ENCODE data around the gene GNG7. TPM values are rescaled to one million over a fixed set of nuclear protein-coding genes. Genes with fewer than 3 reads are reported as not detected.
"Not testable (repeated sequence)": the region's sequence is repeated elsewhere in the genome, so short reads cannot be mapped to it uniquely, and the experiment has no call there.

GNG7 gene
- total RNA-seq, 2 experiments from 2014 or later = 1.2 to 2.2 TPM

DNA sequence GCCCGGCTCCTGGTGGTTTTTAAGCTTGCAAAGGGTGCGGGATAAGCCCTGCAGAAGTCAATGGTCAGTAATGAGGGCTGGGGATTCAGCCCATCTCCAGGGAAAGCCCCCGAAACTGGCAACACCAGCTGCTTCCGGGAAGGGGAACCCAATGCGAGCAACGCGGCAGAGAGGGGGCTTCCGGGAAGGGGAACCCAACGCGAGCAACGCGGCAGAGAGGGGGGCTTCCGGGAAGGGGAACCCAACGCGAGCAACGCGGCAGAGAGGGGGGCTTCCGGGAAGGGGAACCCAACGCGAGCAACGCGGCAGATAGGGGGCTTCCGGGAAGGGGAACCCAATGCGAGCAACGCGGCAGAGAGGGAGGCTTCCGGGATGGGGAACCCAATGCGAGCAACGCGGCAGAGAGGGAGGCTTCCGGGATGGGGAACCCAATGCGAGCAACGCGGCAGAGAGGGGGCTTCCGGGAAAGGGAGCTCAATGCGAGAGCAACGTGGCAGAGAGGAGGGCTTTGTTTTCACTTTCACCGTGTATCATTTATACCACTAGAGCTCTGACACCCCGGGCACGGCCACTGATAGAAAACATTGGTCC lies 80.0 kb downstream of the GNG7 start:
- not testable (repeated sequence) for H3K9me3 Mint-ChIP-seq; H3K36me3 Mint-ChIP-seq; H3K27me3 Mint-ChIP-seq; ATAC-seq (ENCODE audit: low read depth)
- peak overlapping the region; percentile 79 for H3K4me3 Mint-ChIP-seq
- peak; percentile 47 for DNase-seq
- peaks cover 50% of the 10 kb centered on the region for H3K4me1 Mint-ChIP-seq
- H3K27ac Mint-ChIP-seq = peak overlapping the region; percentile 94
- POLR2A ChIA-PET = interaction anchor here (0.5 to 8.1 kb wide), 14 partner anchors 7 to 559 kb away, joined by 3 to 203 read pairs (median 4); partner anchors contain the start of genes GADD45B and LSM7

DNA sequence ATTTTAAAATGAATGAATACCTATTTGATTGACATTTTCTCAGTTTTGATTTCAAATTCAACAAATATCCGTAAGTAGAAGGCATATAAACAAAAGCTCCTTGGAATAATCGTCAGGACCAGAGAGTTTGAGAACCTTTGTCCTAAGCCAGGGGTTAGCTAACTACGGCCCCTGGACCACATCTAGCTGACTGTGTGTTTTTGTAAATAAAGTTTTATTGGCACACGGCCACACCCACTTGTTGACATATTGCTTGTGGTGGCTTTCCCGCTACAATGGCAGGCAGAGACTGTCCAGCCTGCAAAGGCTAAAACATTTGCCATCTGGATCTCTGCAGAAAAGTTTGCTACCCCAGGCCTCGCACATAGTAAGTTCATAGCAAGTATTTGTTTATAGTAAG lies 83.4 kb downstream of the GNG7 start:
- ATAC-seq (ENCODE audit: low read depth) (no peak), DNase-seq (no peak)
- no peaks in the 10 kb centered on the region for H3K27me3 Mint-ChIP-seq
- H3K4me1 Mint-ChIP-seq = peaks cover 57% of the 10 kb centered on the region
- no peaks in the 10 kb centered on the region for H3K9me3 Mint-ChIP-seq
- POLR2A ChIA-PET = interaction anchor here (0.6 to 8.1 kb wide), 8 partner anchors 11 to 191 kb away, joined by 3 to 203 read pairs (median 4); partner anchors contain the start of genes GADD45B and TIMM13
- H3K27ac Mint-ChIP-seq = peak overlapping the region; percentile 94
- H3K36me3 Mint-ChIP-seq = peaks cover 2% of the 10 kb centered on the region
- H3K4me3 Mint-ChIP-seq = peak overlapping the region; percentile 79

DNA sequence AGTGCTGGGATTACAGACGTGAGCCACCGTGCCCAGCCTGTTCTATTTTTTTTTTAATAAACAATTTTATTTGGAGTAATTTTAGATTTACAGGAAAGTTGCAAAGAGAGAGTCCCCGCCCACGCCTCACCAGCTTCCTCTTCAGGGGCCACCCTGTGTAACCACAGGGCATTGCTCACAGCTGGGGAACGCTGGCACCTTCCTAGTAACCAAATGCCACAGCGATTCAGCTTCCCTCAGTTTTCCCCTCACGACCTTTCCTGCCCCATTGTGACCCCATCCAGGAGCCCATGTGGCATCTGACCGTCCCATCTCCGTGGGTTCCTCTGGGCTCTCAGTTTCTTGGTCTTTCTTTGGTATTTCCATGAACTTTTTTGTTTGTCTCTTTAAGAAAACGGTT lies 83.9 kb downstream of the GNG7 start:
- H3K27ac Mint-ChIP-seq = peak overlapping the region; percentile 94
- peaks cover 2% of the 10 kb centered on the region for H3K36me3 Mint-ChIP-seq
- POLR2A ChIA-PET = interaction anchor here (1.1 to 8.1 kb wide), 7 partner anchors 11 to 191 kb away, joined by 3 to 203 read pairs (median 5); partner anchors contain the start of genes GADD45B and TIMM13
- DNase-seq (peak; percentile 55), ATAC-seq (ENCODE audit: low read depth) (no peak)
- peak overlapping the region; percentile 64 for H3K4me3 Mint-ChIP-seq
- no peaks in the 10 kb centered on the region for H3K27me3 Mint-ChIP-seq
- H3K4me1 Mint-ChIP-seq = peaks cover 62% of the 10 kb centered on the region
- H3K9me3 Mint-ChIP-seq = no peaks in the 10 kb centered on the region

DNA sequence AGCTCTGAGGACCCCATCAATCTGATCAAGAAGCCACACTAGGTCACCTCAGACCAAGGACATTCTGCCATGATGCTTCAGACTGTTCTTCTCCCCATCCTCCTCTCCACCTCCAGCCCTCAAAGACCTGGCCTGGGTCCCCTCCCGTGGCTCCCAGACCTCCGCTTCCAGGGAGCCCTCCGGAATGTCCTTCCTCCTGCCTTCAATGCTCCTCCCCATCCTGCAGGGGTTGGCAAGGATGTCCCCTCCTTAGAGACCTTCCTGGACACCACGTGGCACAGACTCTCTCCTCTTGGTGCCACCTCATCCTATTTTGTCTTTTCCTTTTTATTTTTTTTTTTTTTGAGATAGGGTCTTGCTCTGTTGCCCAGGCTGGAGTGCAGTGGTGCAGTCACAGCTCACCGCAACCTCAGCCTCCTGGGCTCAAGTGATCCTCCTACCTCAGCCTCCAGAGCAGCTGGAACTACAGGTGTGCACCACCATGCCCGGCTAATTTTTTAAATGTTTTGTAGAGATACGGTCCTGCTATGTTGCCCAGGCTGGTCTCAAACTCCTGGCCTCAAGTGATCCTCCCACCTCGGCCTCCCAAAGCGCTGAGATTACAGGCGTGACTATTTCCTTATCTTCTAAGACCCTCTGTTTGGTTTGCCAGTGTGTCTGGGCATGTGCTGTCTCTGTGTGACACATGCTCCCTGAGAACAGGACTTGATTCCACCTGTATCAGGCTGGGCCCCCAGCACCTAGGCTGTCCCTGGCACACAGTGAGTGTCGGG lies 84.9 kb downstream of the GNG7 start:
- no peaks in the 10 kb centered on the region for H3K9me3 Mint-ChIP-seq
- POLR2A ChIA-PET = interaction anchor here (0.6 to 8.1 kb wide), 6 partner anchors 12 to 190 kb away, joined by 3 to 203 read pairs (median 5); partner anchors contain the start of genes GADD45B and TIMM13
- DNase-seq = no peak
- peak overlapping the region; percentile 94 for H3K27ac Mint-ChIP-seq
- no peaks in the 10 kb centered on the region for H3K27me3 Mint-ChIP-seq
- no peak for ATAC-seq (ENCODE audit: low read depth)
- peak overlapping the region; percentile 58 for H3K4me3 Mint-ChIP-seq
- H3K36me3 Mint-ChIP-seq = peaks cover 2% of the 10 kb centered on the region
- peaks cover 68% of the 10 kb centered on the region for H3K4me1 Mint-ChIP-seq

DNA sequence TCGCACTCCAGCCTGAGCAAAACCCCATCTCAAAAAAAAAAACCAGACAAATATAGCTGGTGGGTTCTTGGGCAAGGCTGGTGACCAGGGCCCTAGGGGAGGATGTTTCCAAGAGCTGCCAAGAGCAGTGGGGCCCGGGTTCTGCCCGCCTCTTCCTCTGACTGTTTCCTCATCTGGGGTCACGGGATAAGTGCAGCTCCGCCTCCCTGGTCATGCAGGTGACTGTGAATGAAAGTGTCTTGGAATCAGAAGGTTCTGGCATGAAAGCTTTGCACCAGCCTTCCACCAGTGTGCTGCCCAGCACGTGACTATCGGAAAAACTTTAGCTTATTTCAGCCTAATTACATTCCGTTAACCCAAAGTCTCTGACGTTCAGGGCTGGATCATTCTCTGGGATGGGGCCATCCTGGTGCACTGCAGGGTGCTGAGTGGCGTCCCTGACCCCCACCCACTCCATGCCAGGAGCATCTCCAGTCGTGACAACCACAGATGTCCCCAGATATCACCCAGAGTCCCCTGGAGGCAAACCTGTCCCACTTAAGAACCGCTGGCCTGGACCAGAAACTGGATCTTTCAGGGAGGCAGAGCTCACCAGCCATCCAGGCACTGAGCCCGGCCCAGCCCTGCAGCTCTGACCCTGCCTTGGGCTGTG lies 85.6 kb downstream of the GNG7 start:
- H3K27me3 Mint-ChIP-seq = no peaks in the 10 kb centered on the region
- ATAC-seq (ENCODE audit: low read depth) (peak; percentile 19), DNase-seq (no peak)
- no peak overlapping the region for H3K4me3 Mint-ChIP-seq
- peaks cover 65% of the 10 kb centered on the region for H3K4me1 Mint-ChIP-seq
- H3K9me3 Mint-ChIP-seq = no peaks in the 10 kb centered on the region
- H3K36me3 Mint-ChIP-seq = peaks cover 2% of the 10 kb centered on the region
- H3K27ac Mint-ChIP-seq = peak overlapping the region; percentile 70
- POLR2A ChIA-PET = interaction anchor here (0.6 to 8.1 kb wide), 4 partner anchors 20 to 139 kb away, joined by 3 to 203 read pairs (median 3); partner anchors contain the start of gene GADD45B

DNA sequence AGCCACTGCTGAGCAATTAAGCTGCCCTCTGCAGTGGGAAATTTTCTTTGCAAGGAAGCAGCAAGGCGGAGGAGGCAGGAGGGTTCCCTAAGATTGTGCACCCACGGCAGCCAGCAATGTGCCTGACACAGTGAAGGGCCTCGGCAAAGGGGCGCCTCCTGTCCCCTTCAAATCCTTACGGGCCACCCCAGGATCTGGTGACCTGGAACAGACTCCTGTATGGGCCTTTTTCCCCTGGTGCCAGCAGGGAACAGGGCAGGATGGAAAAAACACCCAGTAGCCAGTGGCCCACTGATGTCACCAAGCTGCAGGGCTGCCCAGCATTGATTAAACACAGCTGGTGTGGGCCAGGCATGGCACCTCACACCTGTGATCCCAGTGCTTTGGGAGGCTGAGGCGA lies 86.7 kb downstream of the GNG7 start:
- Mint-ChIP-seq H3K27ac (no peak overlapping the region), H3K27me3 (no peaks in the 10 kb centered on the region), H3K36me3 (no peaks in the 10 kb centered on the region), H3K4me1 (peaks cover 58% of the 10 kb centered on the region), H3K9me3 (no peaks in the 10 kb centered on the region), H3K4me3 (no peak overlapping the region)
- ATAC-seq (ENCODE audit: low read depth) = no peak
- POLR2A ChIA-PET = interaction anchor here (0.7 to 8.1 kb wide), 4 partner anchors 54 to 1346 kb away, joined by 3 to 203 read pairs (median 4); partner anchors contain the start of gene GADD45B
- DNase-seq = no peak

DNA sequence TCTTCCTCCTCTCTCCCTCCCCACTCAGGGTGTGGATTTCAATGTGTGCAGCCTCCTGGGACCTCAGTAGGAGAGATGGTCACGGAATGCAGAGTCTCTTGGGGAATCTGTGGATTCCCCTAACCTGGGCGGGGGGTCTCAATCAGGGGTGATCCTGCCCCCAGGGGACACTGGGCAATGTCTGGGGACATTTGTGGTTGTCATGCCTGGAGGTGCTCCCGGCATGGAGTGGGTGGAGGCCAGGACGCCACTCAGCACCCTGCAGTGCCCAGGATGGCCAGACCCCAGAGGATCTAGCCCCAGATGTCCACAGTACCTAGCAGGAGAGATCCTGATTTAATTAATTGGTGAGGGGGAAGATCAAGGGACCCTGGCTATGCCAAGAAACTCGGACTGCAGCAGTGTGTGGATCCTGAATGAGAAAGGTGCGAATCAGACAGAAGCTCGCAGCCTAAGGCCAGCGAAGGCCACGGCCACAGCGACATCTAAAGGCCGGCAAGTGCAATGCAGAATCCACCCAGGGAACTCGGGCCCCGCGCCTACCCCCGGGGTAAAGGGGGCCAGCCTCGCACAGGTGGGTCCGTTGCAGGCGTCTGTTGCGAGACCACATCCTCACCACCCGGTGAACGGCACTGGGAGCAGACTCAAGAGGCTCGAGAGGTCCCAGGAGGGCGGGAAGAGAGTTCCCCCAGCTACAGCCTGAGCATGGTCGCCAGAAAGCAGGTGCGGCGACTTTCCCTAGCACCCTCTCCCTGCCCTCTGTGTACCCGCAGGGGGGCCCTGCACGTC lies 88.8 kb downstream of the GNG7 start:
- H3K4me1 Mint-ChIP-seq = peaks cover 49% of the 10 kb centered on the region
- H3K4me3 Mint-ChIP-seq = no peak overlapping the region

DNA sequence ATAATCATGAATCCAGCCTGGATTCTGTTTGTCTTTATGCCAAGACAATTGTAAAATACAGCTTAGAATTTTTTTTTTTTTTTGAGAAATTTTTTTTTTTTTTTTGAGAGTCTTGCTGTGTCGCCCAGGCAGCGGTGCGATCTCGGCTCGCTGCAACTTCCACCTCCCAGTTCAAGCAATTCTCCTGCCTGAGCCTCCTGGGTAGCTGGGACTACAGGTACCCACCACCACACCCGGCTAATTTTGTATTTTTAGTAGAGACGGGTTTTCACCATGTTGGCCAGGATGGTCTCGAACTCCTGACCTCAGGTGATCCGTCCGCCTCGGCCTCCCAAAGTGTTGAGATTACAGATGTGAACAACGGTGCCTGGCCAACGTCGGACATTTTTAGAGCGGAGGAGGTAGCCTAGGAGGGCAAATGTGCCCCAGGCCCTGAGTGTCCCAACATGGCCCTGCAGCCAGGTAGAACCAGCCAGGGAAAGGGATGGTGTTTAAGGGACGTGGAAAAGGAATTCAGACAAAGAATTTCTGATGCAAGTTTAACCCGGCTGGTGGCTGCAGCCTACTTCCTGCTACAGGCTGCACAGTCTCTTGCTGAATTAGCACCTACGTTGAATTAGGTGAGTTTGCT lies 89.8 kb downstream of the GNG7 start:
- peaks cover 45% of the 10 kb centered on the region for H3K4me1 Mint-ChIP-seq
- H3K4me3 Mint-ChIP-seq = no peak overlapping the region
- H3K9me3 Mint-ChIP-seq = no peaks in the 10 kb centered on the region
- H3K36me3 Mint-ChIP-seq = no peaks in the 10 kb centered on the region
- no peak for ATAC-seq (ENCODE audit: low read depth)
- peak overlapping the region; percentile 9 for H3K27ac Mint-ChIP-seq
- DNase-seq = no peak
- H3K27me3 Mint-ChIP-seq = peaks cover 7% of the 10 kb centered on the region
- POLR2A ChIA-PET = interaction anchor here (1.0 to 10.5 kb wide), 2 partner anchors 136 to 423 kb away, joined by 5 to 207 read pairs; partner anchors contain the start of gene GADD45B

More for the DNA sequence above, 88.8 kb downstream of the GNG7 start:
- H3K27me3 Mint-ChIP-seq = peaks cover 2% of the 10 kb centered on the region
- no peaks in the 10 kb centered on the region for H3K36me3 Mint-ChIP-seq
- POLR2A ChIA-PET = interaction anchor here (0.5 to 10.5 kb wide), 9 partner anchors 23 to 221 kb away, joined by 3 to 207 read pairs (median 4); partner anchors contain the start of gene GADD45B
- ATAC-seq (ENCODE audit: low read depth) (peak; percentile 53), DNase-seq (peak; percentile 79)
- H3K9me3 Mint-ChIP-seq = no peaks in the 10 kb centered on the region
- H3K27ac Mint-ChIP-seq = peak overlapping the region; percentile 38

DNA sequence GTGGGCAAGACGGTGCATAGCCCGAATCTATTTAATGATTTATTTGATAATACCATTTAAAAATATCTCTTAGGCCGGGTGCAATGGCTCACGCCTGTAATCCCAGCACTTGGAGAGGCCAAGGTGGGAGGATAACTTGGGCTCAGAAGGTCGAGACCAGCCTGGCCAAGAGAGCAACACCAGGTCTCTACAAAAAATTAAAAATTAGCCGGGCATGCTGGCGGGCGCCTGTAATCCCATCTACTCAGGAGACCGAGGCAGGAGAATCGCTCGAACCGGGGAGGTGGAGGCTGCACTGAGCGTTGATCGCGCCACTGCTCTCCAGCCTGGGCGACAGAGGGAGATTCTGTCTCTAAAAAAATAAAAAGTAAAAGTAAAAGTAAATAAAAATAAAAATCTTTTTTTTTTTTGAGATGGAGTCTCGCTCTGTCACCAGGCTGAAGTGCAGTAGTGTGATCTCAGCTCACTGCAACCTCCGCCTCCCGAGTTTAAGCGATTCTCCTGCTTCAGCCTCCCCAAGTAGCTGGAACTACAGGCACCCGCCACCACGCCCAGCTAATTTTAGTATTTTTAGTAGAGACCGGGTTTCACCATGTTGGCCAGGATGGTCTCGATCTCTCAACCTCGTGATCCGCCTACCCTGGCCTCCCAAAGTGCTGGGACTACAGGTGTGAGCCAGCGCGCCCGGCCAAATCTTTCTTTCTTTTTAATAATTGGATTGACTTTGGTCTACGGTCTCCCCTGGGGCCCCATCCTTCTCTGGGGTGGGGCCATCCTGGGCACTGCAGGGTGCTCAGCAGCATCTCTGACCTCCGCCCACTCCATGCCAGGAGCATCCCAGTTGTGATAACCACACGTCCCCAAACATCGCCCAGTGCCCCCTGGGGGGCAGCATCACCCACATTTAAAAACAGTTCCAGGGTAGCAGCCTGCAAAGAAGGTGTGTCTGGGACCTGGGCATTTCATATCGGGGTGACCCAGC lies 90.7 kb downstream of the GNG7 start:
- Mint-ChIP-seq H3K4me3 (peak overlapping the region; percentile 92), H3K36me3 (no peaks in the 10 kb centered on the region), H3K9me3 (no peaks in the 10 kb centered on the region), H3K27ac (no peak overlapping the region), H3K27me3 (peaks cover 9% of the 10 kb centered on the region), H3K4me1 (peaks cover 37% of the 10 kb centered on the region)
- DNase-seq (no peak), ATAC-seq (ENCODE audit: low read depth) (no peak)
- POLR2A ChIA-PET = interaction anchor here (0.5 to 10.5 kb wide), 10 partner anchors 9 to 424 kb away, joined by 3 to 207 read pairs (median 6); partner anchors contain the start of genes GADD45B and LMNB2

DNA sequence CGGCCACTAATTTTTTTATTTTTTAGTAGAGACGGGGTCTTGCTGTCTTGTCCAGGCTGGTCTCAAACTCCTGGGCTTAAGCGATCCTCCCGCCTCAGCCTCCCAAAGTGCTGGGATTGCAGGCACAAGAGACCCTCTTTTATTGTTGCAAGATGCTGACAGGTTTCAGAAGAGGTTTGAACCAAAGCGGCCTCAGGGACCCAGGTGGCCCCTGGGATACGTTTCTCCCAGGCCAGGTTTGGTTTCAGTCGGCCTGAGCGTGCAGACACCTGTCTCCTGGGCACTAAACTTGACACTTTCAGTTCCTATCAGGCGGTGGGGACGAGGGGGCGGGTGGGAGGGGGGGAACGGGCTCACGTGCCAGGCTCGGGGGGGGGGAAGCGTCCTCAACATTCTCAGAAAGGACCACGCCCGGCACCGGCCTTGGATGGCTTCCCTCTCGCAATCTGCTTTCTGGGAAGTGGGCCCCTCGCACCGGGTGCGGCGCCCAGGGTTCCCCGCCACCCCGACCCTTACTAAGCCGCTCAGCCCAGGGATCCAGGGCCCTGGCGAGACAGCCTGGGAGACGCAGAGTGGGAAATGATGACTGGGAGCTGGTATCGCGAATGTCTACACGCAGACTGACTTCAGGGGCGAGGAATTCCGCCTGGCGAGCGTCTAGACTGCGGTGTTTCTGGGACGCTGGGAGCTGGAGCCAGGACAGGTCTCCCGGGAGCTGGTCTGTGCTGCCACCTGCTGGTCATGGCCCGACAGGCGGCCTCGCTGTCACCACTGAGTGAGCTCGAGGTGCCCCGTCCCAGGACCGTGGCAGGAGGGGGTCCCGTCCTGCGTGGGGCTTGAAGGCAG lies 91.6 kb downstream of the GNG7 start:
- Mint-ChIP-seq H3K4me3 (peak overlapping the region; percentile 92), H3K36me3 (no peaks in the 10 kb centered on the region), H3K9me3 (no peaks in the 10 kb centered on the region), H3K4me1 (peaks cover 36% of the 10 kb centered on the region), H3K27ac (peak overlapping the region; percentile 45), H3K27me3 (peaks cover 9% of the 10 kb centered on the region)
- ATAC-seq (ENCODE audit: low read depth) (peak; percentile 75), DNase-seq (peak; percentile 94)
- POLR2A ChIA-PET = interaction anchor here (0.5 to 10.5 kb wide), 9 partner anchors 10 to 254 kb away, joined by 3 to 207 read pairs (median 6); partner anchors contain the start of genes GADD45B and LMNB2
